Lower leg skin (tissue), 3 donors: ENCODE results near the gene THSD4.

Source experiments
- CTCF ChIP-seq, 3 donors: fragments of 450-650 bp; IDR thresholded peaks; one replicate each; pipeline ENCODE4 v1.5.1; 2016; ENCODE audit warnings: antibody characterized with exemption in 3 of 3, mild to moderate bottlenecking in 3 of 3, moderate library complexity in 2 of 3
- POLR2A ChIP-seq, 2 donors: fragments of 450-650 bp; IDR thresholded peaks; one replicate each; pipeline ENCODE4 v1.6.1; 2016 to 2017; ENCODE audit warnings: antibody characterized with exemption in 2 of 2, mild to moderate bottlenecking in 1 of 2, moderate library complexity in 1 of 2

GRCh38 chr15:71542836-71543235 is 427.6 kb downstream of the THSD4 start:
- TF ChIP-seq POLR2A (IDR thresholded peaks at IDR 0.05), result no peak
- TF ChIP-seq CTCF (IDR thresholded peaks at IDR 0.05), result no peak
